SJSA1 (cell line): Measurements from ENCODE around the gene ADAMTS20. TPM values are rescaled to one million over a fixed set of nuclear protein-coding genes. Genes with fewer than 3 reads are reported as not detected.

ENCODE experiments used
- DNase-seq, 2 experiments: peaks; one replicate each; pipeline ENCODE4 v3.0.0-alpha.2; 2015 to 2020; ENCODE audit warnings: low spot score in 2 of 2, low read depth in 1 of 2
- H3K27ac ChIP-seq: fragments of 250-450 bp; sonication (Bioruptor Pico); 2 replicates; pipeline ENCODE4 v1.5.1; 2020; ENCODE audit warnings: mild to moderate bottlenecking, moderate library complexity
- H3K27me3 ChIP-seq: fragments of 250-450 bp; sonication (Bioruptor Pico); replicated peaks from 2 replicates; pipeline ENCODE4 v1.5.1; 2020; ENCODE audit warnings: mild to moderate bottlenecking, moderate library complexity
- H3K36me3 ChIP-seq: fragments of 250-450 bp; sonication (Bioruptor Pico); 2 replicates; pipeline ENCODE4 v1.5.1; 2020; ENCODE audit warnings: mild to moderate bottlenecking
- H3K4me1 ChIP-seq: fragments of 250-450 bp; sonication (Bioruptor Pico); replicated peaks from 2 replicates; pipeline ENCODE4 v1.6.1; 2021; ENCODE audit warnings: mild to moderate bottlenecking
- H3K4me3 ChIP-seq: fragments of 250-450 bp; sonication (Bioruptor Pico); 2 replicates; pipeline ENCODE4 v1.5.1; 2020; ENCODE audit warnings: mild to moderate bottlenecking
- H3K9me3 ChIP-seq: fragments of 250-450 bp; sonication (Bioruptor Pico); replicated peaks from 2 replicates; pipeline ENCODE4 v1.5.1; 2020; ENCODE audit warnings: mild to moderate bottlenecking
- total RNA-seq: library from RNA; depleted of rRNA; stranded (reverse); fragments of >200 nt; shearing (Covaris generic); gene quantifications from 2 replicates; pipeline ENCODE4 v1.2.3, GENCODE V29; 2014

ADAMTS20 gene
- total RNA-seq, 1 experiment from 2014 or later: not detected

- H3K9me3 ChIP-seq: no peaks in the 10 kb centered on the region
- no peak overlapping the region for H3K27ac ChIP-seq
- no peaks in the 10 kb centered on the region for H3K27me3 ChIP-seq
- no peaks in the 10 kb centered on the region for H3K4me1 ChIP-seq
- H3K36me3 ChIP-seq: no peaks in the 10 kb centered on the region
- peak; percentile 22 to 51 for DNase-seq
- no peak overlapping the region for H3K4me3 ChIP-seq
Measured at GRCh38 chr12:43444940-43445564, 107.0 kb downstream of the ADAMTS20 start.

DNA sequence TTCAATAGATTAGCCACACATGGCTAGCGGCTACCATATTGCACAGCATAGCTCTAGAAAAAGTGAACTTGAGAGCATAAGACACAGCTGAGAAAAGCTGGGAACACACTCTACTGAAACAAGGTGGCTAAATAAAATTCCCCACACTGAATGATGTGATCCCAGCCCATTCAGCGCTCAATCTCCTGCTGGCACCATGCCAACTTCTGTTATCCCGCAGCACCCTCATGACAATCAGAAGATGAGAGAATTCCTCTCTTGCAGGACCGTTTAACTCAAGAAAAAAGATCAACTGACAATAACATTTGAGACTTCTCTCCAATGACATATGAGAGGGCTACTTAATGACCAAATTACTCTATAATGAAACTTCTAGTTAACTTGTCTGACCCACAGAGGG, 115.4 kb downstream of the ADAMTS20 start:
- no peaks in the 10 kb centered on the region for H3K36me3 ChIP-seq
- no peaks in the 10 kb centered on the region for H3K9me3 ChIP-seq
- no peaks in the 10 kb centered on the region for H3K4me1 ChIP-seq
- no peak for DNase-seq
- no peak overlapping the region for H3K4me3 ChIP-seq
- H3K27me3 ChIP-seq: no peaks in the 10 kb centered on the region
- H3K27ac ChIP-seq: no peak overlapping the region

GRCh38 chr12:43434614-43435013, 117.4 kb downstream of the ADAMTS20 start:
- Histone ChIP-seq H3K4me3 (no peak overlapping the region), H3K4me1 (no peaks in the 10 kb centered on the region), H3K27ac (no peak overlapping the region), H3K27me3 (no peaks in the 10 kb centered on the region), H3K9me3 (no peaks in the 10 kb centered on the region), H3K36me3 (no peaks in the 10 kb centered on the region)
- no peak for DNase-seq

DNA sequence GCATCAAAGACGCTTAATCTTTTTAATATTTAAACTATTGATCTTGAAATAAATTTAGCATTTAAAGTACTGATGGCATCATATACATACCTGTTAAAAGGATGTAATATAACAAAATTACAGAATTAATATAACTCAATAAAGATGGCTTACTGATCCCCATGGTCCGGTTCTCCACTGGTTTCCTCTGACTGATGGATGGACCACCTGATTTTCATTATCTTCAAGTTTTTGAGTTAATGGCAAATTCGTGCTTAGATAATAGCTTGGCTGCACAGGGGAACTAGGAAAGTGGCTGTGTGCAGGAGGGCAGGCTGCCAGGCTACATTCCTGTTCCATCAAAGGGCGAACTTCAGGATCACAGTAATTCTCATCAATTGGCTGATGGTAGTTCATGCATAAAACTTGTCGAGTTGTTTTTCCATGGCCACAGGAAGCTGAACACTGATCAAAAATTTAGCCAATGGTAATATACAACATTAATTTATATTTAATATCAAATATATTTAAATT, 123.9 kb downstream of the ADAMTS20 start:
- Histone ChIP-seq H3K27ac (no peak overlapping the region), H3K4me1 (no peaks in the 10 kb centered on the region), H3K36me3 (no peaks in the 10 kb centered on the region), H3K9me3 (no peaks in the 10 kb centered on the region), H3K4me3 (no peak overlapping the region), H3K27me3 (no peaks in the 10 kb centered on the region)
- no peak for DNase-seq

GRCh38 chr12:43425361-43425760, 126.6 kb downstream of the ADAMTS20 start:
- Histone ChIP-seq H3K4me3 (no peak overlapping the region), H3K27me3 (no peaks in the 10 kb centered on the region), H3K4me1 (no peaks in the 10 kb centered on the region), H3K36me3 (no peaks in the 10 kb centered on the region), H3K27ac (no peak overlapping the region), H3K9me3 (no peaks in the 10 kb centered on the region)
- no peak for DNase-seq

DNA sequence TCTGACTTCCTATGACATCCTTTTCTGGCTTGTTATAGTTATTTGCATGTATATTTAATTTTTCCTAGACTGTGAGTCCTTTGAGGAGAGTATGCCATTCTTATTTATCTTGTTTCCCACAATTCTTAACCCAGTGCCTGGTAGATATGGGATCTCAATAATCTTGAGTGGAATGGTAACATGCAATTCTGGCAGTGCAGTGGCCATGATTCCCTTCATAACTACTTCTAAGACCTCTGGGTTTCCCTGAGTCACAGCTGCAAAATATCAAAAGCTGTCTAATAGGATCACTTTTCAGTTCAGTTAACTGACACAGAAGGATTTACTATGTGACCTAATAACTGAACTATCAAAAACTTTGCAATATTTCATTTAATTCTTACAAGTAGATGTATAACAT, 135.0 kb downstream of the ADAMTS20 start:
- Histone ChIP-seq H3K36me3 (no peaks in the 10 kb centered on the region), H3K27me3 (no peaks in the 10 kb centered on the region), H3K9me3 (no peaks in the 10 kb centered on the region), H3K4me3 (no peak overlapping the region), H3K27ac (no peak overlapping the region), H3K4me1 (no peaks in the 10 kb centered on the region)
- no peak for DNase-seq

DNA sequence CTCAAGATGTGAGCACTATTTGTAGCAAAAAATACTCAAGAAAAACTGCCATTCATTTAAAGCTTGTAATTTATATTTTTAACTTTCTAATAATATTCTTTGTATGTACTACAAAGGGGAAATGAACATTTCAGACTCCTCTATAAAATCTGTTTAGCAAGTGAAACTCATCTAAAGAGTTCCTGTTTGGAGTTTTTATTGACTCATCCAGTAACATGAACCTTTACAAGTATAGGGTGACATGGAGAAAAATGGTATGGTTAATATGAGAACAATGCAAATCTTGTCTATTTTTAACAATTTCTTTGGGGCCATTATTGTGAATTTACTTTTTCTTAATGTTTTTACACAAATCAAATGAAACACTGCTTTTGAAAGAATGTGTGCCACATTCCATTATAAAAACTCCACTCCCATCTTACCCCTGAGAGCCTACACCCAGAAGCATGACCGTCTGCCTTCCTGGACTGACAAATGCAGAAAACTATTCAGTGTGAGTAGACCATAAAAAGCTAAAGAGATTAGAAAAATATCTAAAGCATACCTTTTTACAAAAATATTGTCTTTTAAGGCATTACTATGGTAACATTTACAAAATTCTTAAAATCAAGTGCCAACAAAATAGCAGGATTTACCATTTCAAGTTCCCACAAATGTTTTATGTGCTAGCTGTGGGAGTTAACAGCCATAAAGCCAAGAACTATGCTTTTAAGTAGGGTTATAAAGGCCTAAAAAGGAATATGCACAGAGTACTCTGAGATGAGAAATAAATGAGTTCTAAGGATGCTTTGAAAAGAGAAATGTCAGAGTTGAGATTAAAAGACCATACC, 144.0 kb downstream of the ADAMTS20 start:
- no peak overlapping the region for H3K27ac ChIP-seq
- no peak for DNase-seq
- H3K4me1 ChIP-seq: no peaks in the 10 kb centered on the region
- H3K9me3 ChIP-seq: no peaks in the 10 kb centered on the region
- H3K27me3 ChIP-seq: no peaks in the 10 kb centered on the region
- H3K36me3 ChIP-seq: no peaks in the 10 kb centered on the region
- no peak overlapping the region for H3K4me3 ChIP-seq

DNA sequence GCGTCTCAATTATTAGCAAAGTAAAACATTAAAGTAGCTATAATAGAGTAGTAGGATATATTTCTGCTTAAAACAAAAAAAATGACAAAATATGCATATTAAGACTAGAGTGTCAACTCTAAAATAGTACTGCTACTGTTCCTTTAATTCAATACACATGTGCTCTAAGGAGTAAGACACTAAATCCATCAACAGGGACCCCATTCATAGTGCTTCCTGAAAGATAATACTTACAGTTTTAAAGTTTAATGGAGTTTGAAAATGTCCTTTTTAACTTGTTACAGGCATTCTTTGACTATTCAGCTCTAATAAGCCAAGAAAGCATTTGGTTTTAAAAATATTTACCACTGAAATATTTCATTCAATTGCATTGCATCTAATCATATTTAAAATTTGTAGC, 145.2 kb downstream of the ADAMTS20 start:
- no peak for DNase-seq
- Histone ChIP-seq H3K4me3 (no peak overlapping the region), H3K27me3 (no peaks in the 10 kb centered on the region), H3K9me3 (no peaks in the 10 kb centered on the region), H3K27ac (no peak overlapping the region), H3K36me3 (no peaks in the 10 kb centered on the region), H3K4me1 (no peaks in the 10 kb centered on the region)

DNA sequence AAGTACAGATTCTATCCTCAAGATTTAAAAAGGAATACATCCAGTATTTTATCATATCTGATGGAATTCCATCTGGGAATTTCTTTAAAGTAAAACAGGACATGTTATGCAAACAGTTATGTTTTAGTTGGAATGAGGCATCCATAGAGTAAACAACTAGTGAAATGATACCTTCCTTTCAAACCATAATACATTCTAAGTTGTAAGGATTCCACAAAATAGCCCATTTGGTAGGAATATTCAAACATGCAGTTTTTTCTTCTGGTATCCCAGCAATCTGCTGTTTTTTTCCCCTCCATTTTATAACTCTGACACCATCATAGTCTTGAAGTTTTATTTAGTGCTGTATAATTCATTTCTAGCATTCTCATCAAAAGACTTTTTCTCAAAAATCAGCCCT, 149.6 kb downstream of the ADAMTS20 start:
- Histone ChIP-seq H3K36me3 (no peaks in the 10 kb centered on the region), H3K4me1 (no peaks in the 10 kb centered on the region), H3K4me3 (no peak overlapping the region), H3K9me3 (no peaks in the 10 kb centered on the region), H3K27ac (no peak overlapping the region), H3K27me3 (no peaks in the 10 kb centered on the region)
- DNase-seq: no peak

DNA sequence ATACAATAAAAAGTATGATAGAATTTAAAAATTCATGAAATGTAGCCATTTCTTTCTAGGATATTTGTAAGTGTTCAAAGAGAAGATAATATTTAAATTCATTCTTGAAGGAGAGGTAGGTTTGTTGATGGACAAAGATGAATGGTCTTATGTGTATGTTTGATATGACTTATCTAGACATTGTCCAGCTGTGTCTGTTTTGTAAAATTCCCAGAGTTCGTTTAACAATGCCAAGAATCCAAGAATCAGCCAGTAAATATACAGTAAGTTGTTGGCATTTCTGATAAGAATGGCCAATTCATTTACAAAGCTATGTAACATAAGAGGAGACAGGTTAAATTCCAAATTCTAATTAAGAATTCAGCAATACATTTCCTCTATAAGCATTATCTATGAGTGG, 150.9 kb downstream of the ADAMTS20 start:
- Histone ChIP-seq H3K27ac (no peak overlapping the region), H3K4me1 (no peaks in the 10 kb centered on the region), H3K27me3 (no peaks in the 10 kb centered on the region), H3K9me3 (no peaks in the 10 kb centered on the region), H3K4me3 (no peak overlapping the region), H3K36me3 (no peaks in the 10 kb centered on the region)
- no peak for DNase-seq

GRCh38 chr12:43396671-43397070, 155.3 kb downstream of the ADAMTS20 start:
- Histone ChIP-seq H3K4me1 (no peaks in the 10 kb centered on the region), H3K9me3 (no peaks in the 10 kb centered on the region), H3K27me3 (no peaks in the 10 kb centered on the region), H3K27ac (no peak overlapping the region), H3K36me3 (no peaks in the 10 kb centered on the region), H3K4me3 (no peak overlapping the region)
- no peak for DNase-seq

DNA sequence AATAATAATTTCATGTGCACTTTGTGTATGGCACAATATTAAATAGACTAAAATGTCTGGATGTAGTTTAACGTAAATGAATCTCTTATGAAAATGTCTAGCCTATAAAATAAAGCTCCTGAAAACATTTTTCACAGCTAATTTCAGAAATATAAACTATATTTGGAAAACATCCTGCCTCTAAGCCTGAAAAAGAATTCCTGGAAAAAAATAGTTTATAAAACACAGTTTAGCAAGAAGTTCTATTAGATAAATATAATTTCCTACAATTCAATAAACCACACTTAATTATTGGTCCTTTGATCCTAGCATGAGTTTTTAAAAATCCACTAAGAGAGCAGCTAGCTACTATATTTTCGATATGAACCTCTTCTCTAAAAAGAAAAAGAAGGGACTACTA, 159.9 kb downstream of the ADAMTS20 start:
- H3K27ac ChIP-seq: no peak overlapping the region
- H3K27me3 ChIP-seq: no peaks in the 10 kb centered on the region
- no peaks in the 10 kb centered on the region for H3K4me1 ChIP-seq
- H3K4me3 ChIP-seq: no peak overlapping the region
- no peaks in the 10 kb centered on the region for H3K36me3 ChIP-seq
- H3K9me3 ChIP-seq: no peaks in the 10 kb centered on the region
- no peak for DNase-seq

DNA sequence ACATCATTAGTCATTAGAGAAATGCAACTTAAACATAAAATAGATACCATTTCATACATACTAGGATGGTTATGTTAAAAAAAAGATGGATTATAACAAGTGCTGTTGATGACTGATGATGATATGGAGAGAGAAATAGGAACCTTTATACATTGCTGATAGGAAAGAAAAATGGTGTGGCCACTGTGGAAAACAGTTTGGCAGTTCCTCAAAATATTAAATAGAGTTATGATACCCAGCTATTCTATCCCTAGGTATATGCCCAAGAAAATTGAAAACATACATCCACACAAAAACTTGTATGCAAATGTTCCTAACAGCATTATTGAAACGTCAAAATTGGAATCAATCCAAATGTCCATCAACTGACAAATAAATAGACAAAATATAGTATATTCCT, 170.1 kb downstream of the ADAMTS20 start:
- Histone ChIP-seq H3K4me3 (no peak overlapping the region), H3K27ac (no peak overlapping the region), H3K4me1 (no peaks in the 10 kb centered on the region), H3K36me3 (no peaks in the 10 kb centered on the region), H3K9me3 (no peaks in the 10 kb centered on the region), H3K27me3 (no peaks in the 10 kb centered on the region)
- no peak for DNase-seq

GRCh38 chr12:43378448-43378847, 173.6 kb downstream of the ADAMTS20 start:
- Histone ChIP-seq H3K4me3 (no peak overlapping the region), H3K36me3 (no peaks in the 10 kb centered on the region), H3K4me1 (no peaks in the 10 kb centered on the region), H3K27me3 (no peaks in the 10 kb centered on the region), H3K9me3 (no peaks in the 10 kb centered on the region), H3K27ac (no peak overlapping the region)
- no peak for DNase-seq
